T-helper 17 cell (primary cell): Measurements from ENCODE around the gene TRPV4. TPM values are rescaled to one million over a fixed set of nuclear protein-coding genes. Genes with fewer than 3 reads are reported as not detected.
A peak's percentile ranks its signal among the peaks of the same experiment; 100 is the strongest.

Experiments
- ATAC-seq: fragments of 150-1000 bp; cut with Tn5 transposase; 2 replicates; pipeline ENCODE4 v1.10.0; 2021; ENCODE audit warnings: mild to moderate bottlenecking, moderate library complexity
- DNase-seq, 3 donors: peaks; one replicate each; pipeline versions ENCODE4 v3.0.0 to v3.0.0-alpha.2; 2020 to 2021
- H3K9me3 ChIP-seq: one replicate; pipeline ENCODE4 v1.7.0; 2013; ENCODE audit warnings: low read length, mild to moderate bottlenecking; ENCODE audit not compliant: control insufficient read depth, poor library complexity, severe bottlenecking
- H3K27ac Mint-ChIP-seq: one replicate; pipeline ENCODE4 v1.8.0; 2022; ENCODE audit warnings: mild to moderate bottlenecking, moderate library complexity, mixed read lengths
- H3K27me3 Mint-ChIP-seq: one replicate; pipeline ENCODE4 v1.8.0; 2022; ENCODE audit warnings: mixed read lengths
- H3K36me3 Mint-ChIP-seq: one replicate; pipeline ENCODE4 v1.8.0; 2022; ENCODE audit warnings: low read depth, mixed read lengths
- H3K4me1 Mint-ChIP-seq: one replicate; pipeline ENCODE4 v1.8.0; 2022; ENCODE audit warnings: mild to moderate bottlenecking, mixed read lengths
- H3K4me3 Mint-ChIP-seq: one replicate; pipeline ENCODE4 v1.8.0; 2022; ENCODE audit warnings: mild to moderate bottlenecking, moderate library complexity, mixed read lengths
- total RNA-seq, 4 donors: library from RNA in 2 of 4; stranded (reverse) in 2 of 4; gene quantifications; one replicate each; pipeline ENCODE4 v1.2.3 and lab custom pipeline; 2022 to 2026

Gene TRPV4
- total RNA-seq, 2 donors from 2014 or later = not detected

DNA sequence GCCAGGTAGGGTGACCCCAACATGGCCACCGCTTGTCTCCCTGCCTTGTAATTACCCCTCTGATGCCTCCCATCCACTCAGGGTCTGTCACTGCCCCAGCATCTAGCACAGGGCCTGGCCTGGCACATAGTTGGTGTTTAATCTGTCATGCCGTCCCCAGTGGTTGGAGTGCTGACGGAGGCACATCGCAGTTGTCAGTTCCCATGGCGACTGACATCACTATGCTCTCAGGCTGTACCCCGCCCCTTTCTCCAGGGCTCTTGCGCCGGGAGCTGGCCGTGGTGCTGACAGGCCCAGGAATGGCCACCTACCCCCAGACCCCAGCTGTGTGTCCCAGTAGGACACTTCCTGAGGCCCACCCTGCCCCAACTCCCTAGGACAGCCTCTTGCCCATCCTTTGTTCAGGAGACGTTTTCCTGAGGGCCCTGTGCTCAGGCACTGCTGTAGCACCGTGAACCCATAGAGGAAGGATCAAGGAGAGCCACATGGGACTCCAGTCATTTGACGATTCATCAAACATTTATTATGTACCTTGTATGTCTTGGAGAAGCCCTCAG, 96.6 kb downstream of the TRPV4 start:
- no peaks in the 10 kb centered on the region for H3K9me3 ChIP-seq
- H3K27me3 Mint-ChIP-seq = peaks cover 48% of the 10 kb centered on the region
- peak; percentile 59 for ATAC-seq

DNA sequence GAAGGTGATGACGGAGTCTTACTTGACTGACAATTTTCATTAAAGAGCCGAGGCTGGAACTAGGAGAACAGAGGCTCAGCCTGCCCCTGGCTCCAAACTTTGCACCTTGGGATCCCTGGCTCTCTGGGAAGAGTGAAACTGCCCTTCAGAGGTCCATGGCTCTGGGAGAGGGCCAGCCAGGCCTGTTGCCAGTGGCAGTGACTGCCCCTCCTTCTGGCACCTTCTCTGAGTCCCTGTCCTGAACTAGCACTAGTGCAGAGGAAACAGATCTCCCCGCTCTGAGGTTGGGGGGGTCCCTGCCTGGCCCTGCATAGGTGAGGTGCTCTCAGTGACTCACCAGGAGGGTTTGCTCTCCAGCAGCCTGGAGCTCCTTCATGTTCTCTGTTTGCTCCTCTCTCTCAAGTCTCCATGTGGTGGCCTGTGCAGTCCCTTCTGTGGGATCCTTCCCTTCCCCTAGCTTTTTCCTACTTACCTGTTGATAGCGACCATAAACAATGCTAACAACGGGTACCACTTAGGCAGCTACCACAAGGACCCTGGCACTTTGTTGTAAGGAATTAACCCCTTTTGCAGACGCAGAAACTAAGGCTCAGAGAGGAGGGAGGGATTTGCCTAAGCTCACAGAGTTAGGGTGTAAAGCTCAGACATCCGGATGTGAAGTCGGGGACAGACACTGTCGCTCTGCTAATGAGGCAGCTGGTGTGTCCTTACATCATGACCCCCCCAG, 97.2 kb downstream of the TRPV4 start:
- no peaks in the 10 kb centered on the region for H3K4me1 Mint-ChIP-seq
- no peak overlapping the region for H3K4me3 Mint-ChIP-seq
- H3K27ac Mint-ChIP-seq = no peak overlapping the region
- DNase-seq = peak; percentile 1 to 3 (median 1)
- H3K36me3 Mint-ChIP-seq = peaks cover 9% of the 10 kb centered on the region
- H3K9me3 ChIP-seq = no peaks in the 10 kb centered on the region
- ATAC-seq = no peak
- H3K27me3 Mint-ChIP-seq = peaks cover 48% of the 10 kb centered on the region

More for the DNA sequence above, 96.6 kb downstream of the TRPV4 start:
- peak in 2 of 3 donors; percentile 4 to 6 for DNase-seq
- no peaks in the 10 kb centered on the region for H3K4me1 Mint-ChIP-seq
- H3K27ac Mint-ChIP-seq = no peak overlapping the region
- peaks cover 9% of the 10 kb centered on the region for H3K36me3 Mint-ChIP-seq
- no peak overlapping the region for H3K4me3 Mint-ChIP-seq

DNA sequence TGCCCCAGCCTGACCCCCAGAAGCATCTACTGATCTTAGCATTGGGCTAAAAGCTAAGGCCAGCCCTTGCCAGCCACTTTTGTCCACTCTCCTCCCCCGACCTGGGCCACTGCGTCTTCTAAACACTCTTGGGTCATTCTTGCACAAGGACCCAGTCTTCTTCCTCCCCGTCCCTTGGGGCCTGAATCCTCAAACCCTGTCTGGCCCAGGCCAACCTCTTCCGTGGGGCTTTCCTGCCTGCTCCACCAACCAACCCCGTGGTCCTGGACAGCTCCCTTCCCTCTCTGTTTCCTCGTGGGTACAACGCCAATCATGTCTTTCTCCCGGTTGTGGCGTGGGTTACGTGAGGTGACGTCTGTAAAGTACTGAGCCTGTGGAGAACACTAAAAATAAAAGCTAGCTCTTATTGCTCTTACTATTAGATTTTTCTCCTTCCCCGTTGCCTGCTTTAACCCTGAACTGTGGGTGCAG, 98.1 kb downstream of the TRPV4 start:
- peak overlapping the region; percentile 39 for H3K4me3 Mint-ChIP-seq
- no peaks in the 10 kb centered on the region for H3K4me1 Mint-ChIP-seq
- H3K9me3 ChIP-seq = no peaks in the 10 kb centered on the region
- ATAC-seq (no peak), DNase-seq (peak; percentile 2 to 4 (median 3))
- H3K36me3 Mint-ChIP-seq = peaks cover 6% of the 10 kb centered on the region
- no peak overlapping the region for H3K27ac Mint-ChIP-seq
- H3K27me3 Mint-ChIP-seq = peaks cover 45% of the 10 kb centered on the region

DNA sequence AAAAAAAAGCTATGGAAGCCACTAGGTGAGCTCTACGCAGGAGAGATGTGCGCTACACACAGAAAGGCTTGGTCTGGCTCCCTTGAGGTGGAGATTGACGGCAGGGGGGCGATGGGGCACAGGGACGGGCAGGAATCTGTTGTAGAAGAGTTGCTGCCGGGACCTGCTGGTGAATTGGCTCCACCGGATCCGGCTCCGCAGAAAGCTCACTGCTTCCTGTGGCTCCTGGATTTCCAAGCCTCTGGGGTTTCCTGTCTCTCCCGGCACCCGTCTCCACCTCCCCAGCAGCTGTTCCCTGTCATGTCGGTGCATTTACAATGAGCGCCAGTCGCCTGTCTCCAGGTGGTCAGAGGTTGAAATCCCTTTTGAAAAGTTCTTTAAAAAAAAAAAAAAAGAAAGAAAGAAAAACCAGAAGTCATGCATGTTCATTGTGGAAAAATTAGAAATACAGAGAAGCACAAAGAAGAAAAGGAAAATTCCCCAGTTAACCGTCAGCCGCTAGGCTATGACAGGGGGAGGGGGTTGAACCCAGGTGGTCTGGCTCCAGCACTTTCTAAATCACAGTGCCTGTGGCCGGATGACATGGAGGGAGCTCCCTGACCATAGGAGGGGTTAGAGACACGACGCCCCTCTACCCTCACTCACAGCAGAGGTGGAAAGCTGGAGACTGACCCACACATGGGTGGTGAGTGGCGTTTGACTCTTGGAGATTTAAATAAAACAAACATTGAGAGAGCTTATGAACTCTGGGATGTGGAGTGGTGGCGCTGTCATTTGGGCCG, 98.8 kb downstream of the TRPV4 start:
- H3K27ac Mint-ChIP-seq = peak overlapping the region; percentile 6
- ATAC-seq (no peak), DNase-seq (peak in 2 of 3 donors; percentile 1 to 3)
- peaks cover 6% of the 10 kb centered on the region for H3K36me3 Mint-ChIP-seq
- no peak overlapping the region for H3K4me3 Mint-ChIP-seq
- no peaks in the 10 kb centered on the region for H3K9me3 ChIP-seq
- H3K27me3 Mint-ChIP-seq = peaks cover 45% of the 10 kb centered on the region
- H3K4me1 Mint-ChIP-seq = no peaks in the 10 kb centered on the region

Other genes starting within 250 kb of the TRPV4 start
- gene FAM222A, start 119.6 kb downstream of the TRPV4 start, total RNA-seq = 1 to 10 TPM; 1.3 to 2.0 TPM
- gene GLTP, start 47.1 kb upstream of the TRPV4 start, total RNA-seq = 10 to 100 TPM; 28.3 to 29.4 TPM
- 10 to 100 TPM; 17.6 to 18.7 TPM for gene TCHP, start 66.9 kb upstream of the TRPV4 start, total RNA-seq
- gene GIT2, start 163.0 kb upstream of the TRPV4 start, total RNA-seq = 10 to 100 TPM; 84.9 to 95.9 TPM
- gene ANKRD13A, start 166.0 kb upstream of the TRPV4 start, total RNA-seq = 10 to 100 TPM; 78.8 to 87.5 TPM
- gene C12orf76, start 215.1 kb upstream of the TRPV4 start, total RNA-seq = 10 to 100 TPM; 12.7 to 20.2 TPM